HL-60 (cell line): ENCODE results near the gene JMJD7.

Experiments
- POLR2AphosphoS5 ChIP-seq: IDR thresholded peaks from 2 replicates; pipeline ENCODE4 v1.6.1; 2012; ENCODE audit warnings: low read depth
- REST ChIP-seq: IDR thresholded peaks from 2 replicates; pipeline ENCODE4 v1.6.1; 2012; ENCODE audit warnings: low read depth; ENCODE audit not compliant: insufficient replicate concordance
- TF ChIP-seq, protein P1 (sequence below): IDR thresholded peaks from one replicate; pipeline ENCODE4 v1.5.1; 2011; ENCODE audit warnings: low read length, control low read depth, inconsistent platforms; ENCODE audit not compliant: insufficient read depth

DNA sequence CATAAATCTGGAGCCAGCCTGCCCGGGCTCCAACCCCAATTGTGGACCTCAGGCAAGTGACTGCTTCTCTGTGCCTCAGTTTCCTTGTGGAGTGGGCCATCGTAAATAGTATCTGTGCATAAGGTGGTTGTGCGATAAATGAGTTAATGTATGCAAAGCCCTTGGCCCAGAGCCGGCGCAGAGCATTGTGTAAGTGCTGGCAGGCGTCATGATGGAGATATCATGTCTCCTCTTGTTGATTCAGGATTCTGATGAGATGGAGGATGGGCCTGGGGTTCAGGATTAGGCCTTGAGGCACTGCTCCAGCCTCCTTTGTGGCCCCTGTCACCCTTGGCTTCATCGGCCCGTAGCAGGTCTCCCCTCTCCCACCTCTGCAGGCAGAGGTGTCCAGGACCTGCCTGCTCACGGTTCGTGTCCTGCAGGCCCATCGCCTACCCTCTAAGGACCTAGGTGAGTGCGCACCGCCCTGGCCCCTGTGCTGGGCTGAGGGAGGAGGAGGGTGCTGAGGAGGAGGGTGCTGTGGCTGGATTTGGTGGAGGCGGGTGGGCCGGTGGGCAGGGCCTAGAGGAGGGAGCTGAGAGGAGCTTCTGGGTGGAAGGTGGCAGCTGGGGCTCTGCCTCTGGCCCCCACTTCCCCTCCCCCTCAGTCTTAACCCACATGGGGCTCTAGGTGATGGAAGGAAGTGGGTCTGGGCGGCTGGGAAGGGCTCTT lies 12.0 kb downstream of the JMJD7 start:
- TF ChIP-seq, protein P1, sequence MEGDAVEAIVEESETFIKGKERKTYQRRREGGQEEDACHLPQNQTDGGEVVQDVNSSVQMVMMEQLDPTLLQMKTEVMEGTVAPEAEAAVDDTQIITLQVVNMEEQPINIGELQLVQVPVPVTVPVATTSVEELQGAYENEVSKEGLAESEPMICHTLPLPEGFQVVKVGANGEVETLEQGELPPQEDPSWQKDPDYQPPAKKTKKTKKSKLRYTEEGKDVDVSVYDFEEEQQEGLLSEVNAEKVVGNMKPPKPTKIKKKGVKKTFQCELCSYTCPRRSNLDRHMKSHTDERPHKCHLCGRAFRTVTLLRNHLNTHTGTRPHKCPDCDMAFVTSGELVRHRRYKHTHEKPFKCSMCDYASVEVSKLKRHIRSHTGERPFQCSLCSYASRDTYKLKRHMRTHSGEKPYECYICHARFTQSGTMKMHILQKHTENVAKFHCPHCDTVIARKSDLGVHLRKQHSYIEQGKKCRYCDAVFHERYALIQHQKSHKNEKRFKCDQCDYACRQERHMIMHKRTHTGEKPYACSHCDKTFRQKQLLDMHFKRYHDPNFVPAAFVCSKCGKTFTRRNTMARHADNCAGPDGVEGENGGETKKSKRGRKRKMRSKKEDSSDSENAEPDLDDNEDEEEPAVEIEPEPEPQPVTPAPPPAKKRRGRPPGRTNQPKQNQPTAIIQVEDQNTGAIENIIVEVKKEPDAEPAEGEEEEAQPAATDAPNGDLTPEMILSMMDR: no peak
- no peak for TF ChIP-seq POLR2AphosphoS5
- TF ChIP-seq REST: no peak
